HPDE6-E6E7 (cell line): ENCODE data around the gene AP2A2.

ENCODE experiments used
- DNase-seq: peaks from one replicate; pipeline ENCODE4 v3.0.0; 2011; ENCODE audit warnings: missing footprints; ENCODE audit errors: extremely low spot score

Gene AP2A2

DNA sequence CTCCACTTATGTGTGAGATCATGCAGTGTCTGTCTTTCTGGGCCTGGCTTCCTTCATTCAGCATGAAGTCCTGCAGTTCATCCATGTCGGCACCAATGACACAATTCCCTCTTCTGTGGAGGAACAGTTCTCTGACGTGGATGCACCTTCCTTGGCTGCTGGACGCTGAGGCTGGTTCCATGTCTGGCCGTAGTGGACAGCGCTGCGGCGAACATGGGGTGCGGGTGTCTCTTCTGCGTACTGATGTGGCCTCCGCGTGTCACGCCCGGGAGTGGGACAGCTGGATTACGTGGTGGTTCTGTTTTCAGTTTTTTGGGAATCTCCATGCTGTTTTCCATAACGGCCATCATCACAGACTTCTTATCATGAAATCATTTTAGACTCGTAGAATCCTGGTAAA, 132.1 kb downstream of the AP2A2 start:
- no peak for DNase-seq

DNA sequence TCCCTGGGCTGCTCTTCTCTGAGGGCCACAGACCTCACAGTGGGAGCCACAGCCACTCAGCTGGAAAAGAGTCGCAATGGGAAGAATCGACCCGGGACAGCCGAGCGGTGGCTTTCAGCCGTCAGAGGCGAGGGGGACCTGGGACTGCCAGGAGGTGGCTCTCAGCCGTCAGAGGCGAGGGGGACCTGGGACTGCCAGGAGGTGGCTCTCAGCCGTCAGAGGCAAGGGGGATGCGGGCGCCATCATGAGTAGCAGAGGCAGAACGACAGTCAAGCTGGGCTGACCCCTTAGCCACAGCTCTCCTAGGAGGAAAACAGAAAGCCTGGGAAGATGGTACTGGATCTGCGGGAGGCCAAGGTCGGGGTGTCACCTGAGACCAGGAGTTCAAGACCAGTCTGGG, 134.1 kb downstream of the AP2A2 start:
- DNase-seq: no peak

DNA sequence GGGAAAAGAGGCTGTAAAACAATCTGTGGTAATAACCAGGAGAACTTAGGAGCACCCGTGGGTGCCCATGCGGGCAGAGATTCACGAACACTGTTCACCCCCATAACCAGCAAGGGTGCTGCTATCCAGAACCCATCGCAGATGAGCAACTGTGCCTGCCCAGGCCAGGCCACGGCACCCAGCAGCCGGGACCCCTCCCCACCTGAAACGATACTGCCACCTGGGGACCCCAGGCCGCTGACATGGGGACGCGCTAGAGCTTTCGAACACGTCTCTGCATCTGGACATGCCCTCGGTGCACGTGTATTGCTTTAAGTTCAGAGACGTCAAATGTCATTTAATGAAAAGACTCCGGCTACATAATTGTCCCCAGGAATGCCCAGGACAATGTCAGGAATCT, 134.7 kb downstream of the AP2A2 start:
- no peak for DNase-seq

DNA sequence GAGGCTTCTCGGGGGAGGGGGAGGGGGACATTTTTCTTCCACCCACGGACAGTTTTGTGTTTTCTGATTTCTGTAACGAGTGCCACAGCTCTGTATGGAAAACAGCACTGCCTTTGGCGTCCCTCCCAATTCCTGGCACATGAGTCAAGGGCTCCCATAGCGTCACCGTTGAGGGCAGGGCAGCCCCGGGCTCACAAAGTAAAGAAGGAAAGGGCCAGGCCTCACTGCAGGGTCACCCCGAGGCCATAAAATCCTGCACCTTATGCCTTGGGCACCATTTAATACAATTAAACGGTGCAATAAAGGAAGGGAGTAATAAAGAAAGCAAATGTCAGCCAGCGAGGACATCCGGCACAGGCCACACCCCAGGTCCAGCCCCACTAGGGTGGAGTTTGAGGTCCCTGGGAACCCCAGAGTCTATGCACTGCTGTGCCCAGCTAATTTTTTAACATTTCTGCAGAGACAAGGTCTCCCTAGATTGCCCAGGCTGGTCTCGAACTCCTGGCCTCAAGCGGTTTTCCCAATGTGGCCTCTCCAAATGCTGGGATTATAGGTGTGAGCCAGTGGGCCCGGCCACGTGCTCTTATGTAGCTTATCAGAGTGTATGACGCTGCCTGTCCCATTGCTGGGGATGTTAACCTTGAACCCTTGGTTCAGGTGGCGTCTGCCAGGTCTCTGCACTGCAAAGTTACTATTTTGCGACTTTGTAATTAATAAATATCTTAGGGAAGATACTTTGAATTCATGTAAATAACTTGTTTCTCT, 135.4 kb downstream of the AP2A2 start:
- DNase-seq: peak; percentile 62
